Stomach smooth muscle (tissue), 2 donors: Measurements from ENCODE around the gene TNK1.
A peak's percentile ranks its signal among the peaks of the same experiment; 100 is the strongest.

Experiments used
- H3K27ac ChIP-seq: one replicate; pipeline ENCODE4 v1.7.0; 2013; ENCODE audit warnings: mild to moderate bottlenecking, low read length, inconsistent platforms
- H3K27me3 ChIP-seq, 2 donors: one replicate each; pipeline ENCODE4 v1.7.0; 2013; ENCODE audit warnings: low read length in 2 of 2; ENCODE audit not compliant: insufficient read depth in 2 of 2, control insufficient read depth in 1 of 2
- H3K36me3 ChIP-seq, 2 donors: one replicate each; pipeline ENCODE4 v1.7.0; 2013; ENCODE audit warnings: low read length in 2 of 2; ENCODE audit not compliant: control insufficient read depth in 2 of 2, insufficient read depth in 2 of 2
- H3K4me1 ChIP-seq: one replicate; pipeline ENCODE4 v1.7.0; 2013; ENCODE audit warnings: low read length; ENCODE audit not compliant: control insufficient read depth, insufficient read depth
- H3K4me3 ChIP-seq, 2 donors: one replicate each; pipeline ENCODE4 v1.7.0; 2013; ENCODE audit warnings: low read length in 2 of 2
- H3K9ac ChIP-seq, 2 donors: one replicate each; pipeline ENCODE4 v1.7.0; 2013; ENCODE audit warnings: low read length in 2 of 2, mild to moderate bottlenecking in 1 of 2
- H3K9me3 ChIP-seq, 2 donors: one replicate each; pipeline ENCODE4 v1.7.0; 2013; ENCODE audit warnings: low read length in 2 of 2; ENCODE audit not compliant: control insufficient read depth in 2 of 2
- donor health status: healthy.
- donor health status: Pancreatic carcinoma.

Gene TNK1

GRCh38 chr17:7374353-7374752 is 6.5 kb upstream of the TNK1 start:
- Histone ChIP-seq H3K9ac (no peak overlapping the region), H3K9me3 (no peaks in the 10 kb centered on the region), H3K4me3 (no peak overlapping the region), H3K27me3 (no peaks in the 10 kb centered on the region), H3K36me3 (no peaks in the 10 kb centered on the region), H3K27ac (no peak overlapping the region), H3K4me1 (no peaks in the 10 kb centered on the region)

GRCh38 chr17:7379134-7379533 is 1.8 kb upstream of the TNK1 start:
- Histone ChIP-seq H3K4me1 (peaks cover 27% of the 10 kb centered on the region), H3K9ac (no peak overlapping the region), H3K4me3 (no peak overlapping the region), H3K9me3 (no peaks in the 10 kb centered on the region), H3K27ac (no peak overlapping the region), H3K27me3 (peaks cover 0 to 2% of the 10 kb centered on the region in 2 donors), H3K36me3 (no peaks in the 10 kb centered on the region)

- Histone ChIP-seq H3K9me3 (no peaks in the 10 kb centered on the region), H3K4me1 (peaks cover 32% of the 10 kb centered on the region), H3K36me3 (no peaks in the 10 kb centered on the region), H3K27ac (peak overlapping the region; percentile 6), H3K27me3 (peaks cover 0 to 2% of the 10 kb centered on the region in 2 donors), H3K9ac (peak overlapping the region; percentile 8 to 55), H3K4me3 (peak overlapping the region; percentile 38 to 66)
Measured at GRCh38 chr17:7380321-7380720, 568 bp upstream of the TNK1 start.

DNA sequence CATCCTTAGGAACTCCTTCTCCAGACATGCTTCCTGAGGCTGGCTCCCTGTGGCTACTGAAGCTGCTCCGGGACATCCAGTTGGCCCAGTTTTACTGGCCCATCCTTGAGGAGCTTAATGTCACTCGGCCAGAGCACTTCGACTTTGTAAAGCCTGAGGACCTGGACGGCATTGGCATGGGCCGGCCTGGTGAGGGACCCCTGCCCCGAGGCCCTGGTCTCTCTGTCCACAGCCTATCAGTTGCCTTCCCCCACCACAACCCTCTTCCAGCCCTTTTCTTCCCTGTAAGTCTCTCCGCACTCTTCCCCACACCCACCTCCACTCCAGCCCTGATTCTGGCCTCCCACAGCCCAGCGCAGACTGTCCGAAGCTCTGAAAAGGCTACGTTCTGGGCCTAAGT is 2.0 kb downstream of the TNK1 start:
- Histone ChIP-seq H3K9me3 (no peaks in the 10 kb centered on the region), H3K27ac (no peak overlapping the region), H3K4me3 (no peak overlapping the region), H3K27me3 (peaks cover 0 to 2% of the 10 kb centered on the region in 2 donors), H3K9ac (no peak overlapping the region), H3K36me3 (no peaks in the 10 kb centered on the region), H3K4me1 (peaks cover 32% of the 10 kb centered on the region)

DNA sequence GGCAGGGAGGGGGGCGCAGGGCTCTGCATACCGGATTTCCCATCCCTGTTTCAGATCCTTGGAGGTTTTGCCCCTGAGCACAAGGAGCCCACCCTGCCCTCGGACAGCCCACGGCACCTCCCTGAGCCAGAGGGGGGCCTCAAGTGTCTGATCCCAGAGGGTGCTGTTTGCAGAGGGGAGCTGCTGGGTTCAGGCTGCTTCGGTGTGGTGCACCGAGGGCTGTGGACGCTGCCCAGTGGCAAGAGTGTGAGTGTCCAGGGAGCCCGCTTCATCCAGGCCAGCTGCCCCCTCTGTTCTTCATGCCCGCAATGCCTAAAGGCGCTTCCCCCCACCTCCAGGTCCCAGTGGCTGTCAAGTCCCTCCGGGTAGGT is 2.5 kb downstream of the TNK1 start:
- Histone ChIP-seq H3K27me3 (peaks cover 0 to 2% of the 10 kb centered on the region in 2 donors), H3K4me1 (peaks cover 32% of the 10 kb centered on the region), H3K27ac (no peak overlapping the region)

DNA sequence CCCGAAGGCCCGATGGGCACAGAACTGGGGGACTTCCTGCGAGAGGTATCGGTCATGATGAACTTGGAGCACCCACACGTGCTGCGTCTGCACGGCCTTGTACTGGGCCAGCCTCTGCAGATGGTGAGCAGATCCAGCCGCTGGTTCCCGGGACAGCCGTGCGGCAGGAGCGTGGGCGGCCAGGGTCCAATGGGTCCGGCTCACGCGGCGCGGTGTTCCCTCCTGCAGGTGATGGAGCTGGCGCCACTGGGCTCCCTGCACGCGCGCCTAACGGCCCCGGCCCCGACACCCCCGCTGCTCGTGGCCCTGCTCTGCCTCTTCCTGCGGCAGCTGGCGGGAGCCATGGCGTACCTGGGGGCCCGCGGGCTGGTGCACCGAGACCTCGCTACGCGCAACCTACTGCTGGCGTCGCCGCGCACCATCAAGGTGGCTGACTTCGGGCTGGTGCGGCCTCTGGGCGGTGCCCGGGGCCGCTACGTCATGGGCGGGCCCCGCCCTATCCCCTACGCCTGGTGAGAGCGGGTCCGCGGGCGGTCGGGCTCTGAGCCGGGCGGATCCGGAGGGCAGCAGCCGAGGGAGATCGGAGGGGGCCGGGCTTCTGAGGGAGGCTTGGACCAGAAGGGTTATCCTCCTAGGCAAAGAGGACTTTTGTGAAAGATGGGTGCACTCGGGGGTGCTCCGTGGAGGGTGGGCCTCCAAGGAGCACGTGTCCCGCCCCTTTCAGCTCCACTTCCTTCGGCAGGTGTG is 3.0 kb downstream of the TNK1 start:
- peaks cover 32% of the 10 kb centered on the region for H3K4me1 ChIP-seq
- no peaks in the 10 kb centered on the region for H3K9me3 ChIP-seq
- peak overlapping the region; percentile 47 to 48 for H3K9ac ChIP-seq
- no peaks in the 10 kb centered on the region for H3K36me3 ChIP-seq
- peak overlapping the region; percentile 59 to 72 for H3K4me3 ChIP-seq
- H3K27me3 ChIP-seq, result peaks cover 0 to 2% of the 10 kb centered on the region in 2 donors
- H3K27ac ChIP-seq, result no peak overlapping the region

More for the DNA sequence above, 2.5 kb downstream of the TNK1 start:
- H3K36me3 ChIP-seq, result no peaks in the 10 kb centered on the region
- H3K4me3 ChIP-seq, result peak overlapping the region; percentile 59 to 72
- H3K9ac ChIP-seq, result peak overlapping the region; percentile 4 to 47
- no peaks in the 10 kb centered on the region for H3K9me3 ChIP-seq

DNA sequence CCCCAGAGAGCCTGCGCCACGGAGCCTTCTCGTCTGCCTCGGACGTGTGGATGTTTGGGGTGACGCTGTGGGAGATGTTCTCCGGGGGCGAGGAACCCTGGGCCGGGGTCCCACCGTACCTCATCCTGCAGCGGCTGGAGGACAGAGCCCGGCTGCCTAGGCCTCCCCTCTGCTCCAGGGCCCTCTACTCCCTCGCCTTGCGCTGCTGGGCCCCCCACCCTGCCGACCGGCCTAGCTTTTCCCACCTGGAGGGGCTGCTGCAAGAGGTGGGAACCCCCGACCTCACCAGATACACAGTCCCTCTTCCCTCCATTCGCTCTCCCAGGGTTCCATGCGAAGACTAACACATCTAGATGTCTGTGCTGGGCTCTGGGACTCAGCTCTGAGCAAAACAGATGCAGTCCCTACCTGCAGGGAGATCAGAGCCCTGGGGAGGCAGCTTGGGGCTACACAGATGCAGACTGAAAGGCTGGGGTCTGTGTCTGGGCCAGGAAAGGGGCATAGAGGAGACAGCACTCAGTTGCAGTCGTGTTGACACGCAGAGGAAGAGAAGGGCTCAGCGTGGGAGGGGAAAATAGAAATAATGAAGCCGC is 3.7 kb downstream of the TNK1 start:
- Histone ChIP-seq H3K27ac (no peak overlapping the region), H3K4me1 (peaks cover 32% of the 10 kb centered on the region), H3K4me3 (peak overlapping the region; percentile 59 to 72), H3K9me3 (no peaks in the 10 kb centered on the region), H3K27me3 (peaks cover 0 to 2% of the 10 kb centered on the region in 2 donors), H3K9ac (peak overlapping the region; percentile 47 to 48), H3K36me3 (peaks cover 0 to 4% of the 10 kb centered on the region in 2 donors)

GRCh38 chr17:7388856-7389255 is 8.0 kb downstream of the TNK1 start:
- Histone ChIP-seq H3K9ac (no peak overlapping the region), H3K27me3 (no peaks in the 10 kb centered on the region), H3K9me3 (no peaks in the 10 kb centered on the region), H3K4me3 (no peak overlapping the region), H3K4me1 (peaks cover 18% of the 10 kb centered on the region), H3K36me3 (peaks cover 6 to 16% of the 10 kb centered on the region in 2 donors), H3K27ac (no peak overlapping the region)

DNA sequence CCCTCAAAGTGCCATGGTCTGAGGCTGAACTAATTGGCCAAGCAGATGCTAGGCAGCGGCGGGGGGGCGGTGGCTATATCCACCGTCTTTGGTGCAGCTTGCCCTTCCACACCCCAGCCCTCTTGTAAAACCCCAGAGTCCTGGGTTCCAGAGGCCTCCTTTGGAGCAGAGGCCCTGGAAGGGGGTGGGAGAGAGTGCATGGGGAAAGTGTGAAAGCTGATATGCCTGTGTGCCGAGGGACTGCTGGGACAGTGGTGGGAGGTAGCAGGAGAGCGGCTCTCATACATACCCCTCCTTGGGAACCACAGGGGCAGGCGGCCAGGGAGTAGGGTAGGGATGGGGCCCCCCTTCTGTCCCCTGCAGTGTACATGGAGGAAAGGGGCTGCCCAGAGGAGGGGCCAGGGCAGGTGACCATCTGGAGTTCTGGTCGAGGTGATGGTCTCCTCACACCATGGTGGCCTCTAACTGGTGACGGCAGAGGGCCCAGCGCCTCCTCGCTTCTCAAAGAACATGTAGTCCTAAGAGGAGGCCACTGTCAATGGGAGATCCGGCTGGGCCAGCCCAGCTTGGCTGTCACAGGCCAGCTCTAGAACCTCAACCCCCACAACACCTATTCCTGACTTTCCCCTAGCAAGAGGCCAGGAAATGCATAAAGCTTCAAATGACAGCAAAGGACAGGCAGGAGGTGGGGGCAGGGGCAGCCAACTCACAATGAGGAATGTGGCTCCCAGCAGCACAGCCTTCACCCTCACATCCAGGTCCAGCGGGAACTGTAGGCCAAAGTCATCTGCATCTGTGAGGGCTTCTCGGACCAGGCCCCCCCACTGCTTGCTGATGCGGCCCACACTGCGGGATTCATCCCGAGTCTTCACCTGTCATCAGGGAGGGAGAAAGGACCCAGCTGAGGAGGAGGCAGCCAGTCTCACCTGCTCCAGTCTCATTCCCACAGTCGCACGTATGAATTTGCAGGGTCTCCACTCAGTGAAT is 9.3 kb downstream of the TNK1 start:
- Histone ChIP-seq H3K4me1 (peaks cover 20% of the 10 kb centered on the region), H3K27ac (no peak overlapping the region), H3K27me3 (no peaks in the 10 kb centered on the region), H3K4me3 (no peak overlapping the region), H3K9me3 (no peaks in the 10 kb centered on the region), H3K9ac (no peak overlapping the region), H3K36me3 (peaks cover 6 to 16% of the 10 kb centered on the region in 2 donors)

DNA sequence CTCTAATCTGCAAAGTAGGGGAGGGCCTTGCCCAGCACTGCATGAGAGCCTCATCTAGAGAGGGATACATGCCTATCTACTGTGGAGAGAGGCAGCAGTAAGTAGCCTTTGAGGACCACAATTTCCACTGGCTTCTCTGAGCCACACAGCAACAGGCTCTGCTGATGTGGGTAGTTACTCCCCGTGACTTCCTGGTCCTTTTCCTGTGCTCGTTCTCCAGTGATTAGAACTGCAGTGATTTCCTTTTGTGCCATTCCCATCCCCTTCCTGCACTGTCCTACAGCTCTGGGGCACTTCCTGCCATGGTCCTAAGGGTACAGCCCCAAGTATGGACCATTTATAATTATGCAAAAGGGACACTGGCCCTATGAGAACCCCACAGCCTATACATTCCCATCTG is 10.4 kb downstream of the TNK1 start:
- no peaks in the 10 kb centered on the region for H3K9me3 ChIP-seq
- H3K4me1 ChIP-seq, result peaks cover 20% of the 10 kb centered on the region
- H3K27ac ChIP-seq, result no peak overlapping the region
- H3K27me3 ChIP-seq, result no peaks in the 10 kb centered on the region
- peaks cover 6 to 16% of the 10 kb centered on the region in 2 donors for H3K36me3 ChIP-seq
- H3K9ac ChIP-seq, result peak overlapping the region in 1 of 2 donors; percentile 27
- H3K4me3 ChIP-seq, result no peak overlapping the region
